Measurements from ENCODE around the gene SLC44A3.

The SLC44A3 gene

GRCh38 chr1:94894630-94895029, 74.5 kb downstream of the SLC44A3 start:
- peaks cover 19 to 60% of the 10 kb centered on the region in 2 experiments; a peak in 2 of 3 replicates for H3K36me3 ChIP-seq (ENCODE audit: control insufficient read depth in 2 of 2, insufficient read depth in 1 of 2, low read length in 2 of 2)
- TF ChIP-seq ZNF292 (tag by site-specific recombination; IDR thresholded peaks at IDR 0.05; ENCODE audit: borderline replicate concordance, low read depth) (no peak), ZBTB49 (tag by site-specific recombination; IDR thresholded peaks at IDR 0.05; ENCODE audit: low read depth) (no peak), OVOL3 (tag by site-specific recombination; IDR thresholded peaks at IDR 0.05) (no peak)
- TF ChIP-seq, protein P1, sequence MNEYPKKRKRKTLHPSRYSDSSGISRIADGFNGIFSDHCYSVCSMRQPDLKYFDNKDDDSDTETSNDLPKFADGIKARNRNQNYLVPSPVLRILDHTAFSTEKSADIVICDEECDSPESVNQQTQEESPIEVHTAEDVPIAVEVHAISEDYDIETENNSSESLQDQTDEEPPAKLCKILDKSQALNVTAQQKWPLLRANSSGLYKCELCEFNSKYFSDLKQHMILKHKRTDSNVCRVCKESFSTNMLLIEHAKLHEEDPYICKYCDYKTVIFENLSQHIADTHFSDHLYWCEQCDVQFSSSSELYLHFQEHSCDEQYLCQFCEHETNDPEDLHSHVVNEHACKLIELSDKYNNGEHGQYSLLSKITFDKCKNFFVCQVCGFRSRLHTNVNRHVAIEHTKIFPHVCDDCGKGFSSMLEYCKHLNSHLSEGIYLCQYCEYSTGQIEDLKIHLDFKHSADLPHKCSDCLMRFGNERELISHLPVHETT (tag by site-specific recombination; IDR thresholded peaks at IDR 0.05): no peak
- ChIA-PET POLR2A (no interaction called here), CTCF (interaction anchor here (0.7 to 1.2 kb wide), 2 partner anchors 40 to 147 kb away, joined by 3 read pairs; no protein-coding TSS in a partner anchor)
- H3K9me3 ChIP-seq (ENCODE audit: control insufficient read depth, insufficient read depth, low read depth, low read length): no peaks in the 10 kb centered on the region
- H3K4me3 ChIP-seq (ENCODE audit: low read depth, low read length): no peak overlapping the region
- no peak overlapping the region for H3K27ac ChIP-seq (ENCODE audit: extremely low read depth, low read depth, low read length)
- no peaks in the 10 kb centered on the region for H3K4me1 ChIP-seq (ENCODE audit: control insufficient read depth, insufficient read depth, low read length)

DNA sequence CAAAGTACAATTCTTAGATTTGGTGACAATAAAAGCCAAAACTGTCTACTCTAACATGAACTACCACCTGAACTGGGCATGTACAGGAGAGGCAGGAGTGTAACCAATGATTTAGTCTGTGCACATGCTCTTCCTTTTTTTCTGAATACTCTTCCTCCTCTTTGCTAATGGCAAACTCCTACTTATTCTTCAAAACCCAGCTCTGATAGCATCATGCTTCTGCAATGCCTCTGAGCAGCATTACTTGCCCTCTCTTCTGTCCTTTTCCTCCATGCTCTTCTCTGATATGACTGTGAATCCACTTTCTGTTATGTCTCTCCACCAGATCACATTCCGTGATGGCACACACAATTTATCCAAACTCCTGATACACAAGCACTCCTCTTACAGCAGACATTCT, 75.4 kb downstream of the SLC44A3 start:
- Histone ChIP-seq H3K27ac (ENCODE audit: extremely low read depth, low read depth, low read length) (no peak overlapping the region), H3K4me1 (ENCODE audit: control insufficient read depth, insufficient read depth, low read length) (no peaks in the 10 kb centered on the region), H3K36me3 (ENCODE audit: control insufficient read depth in 2 of 2, insufficient read depth in 1 of 2, low read length in 2 of 2) (peaks cover 21 to 67% of the 10 kb centered on the region in 2 experiments; a peak in 2 of 3 replicates), H3K4me3 (ENCODE audit: low read depth, low read length) (no peak overlapping the region), H3K9me3 (ENCODE audit: control insufficient read depth, insufficient read depth, low read depth, low read length) (no peaks in the 10 kb centered on the region)
- CTCF ChIA-PET: interaction anchor here (0.7 to 1.5 kb wide), 2 partner anchors 41 to 148 kb away, joined by 3 read pairs; no protein-coding TSS in a partner anchor
- POLR2A ChIA-PET: interaction anchor here (1.0 kb wide), 1 partner anchor 30 kb away, joined by 3 read pairs; no protein-coding TSS in a partner anchor
- TF ChIP-seq ZNF548 (tag by site-specific recombination; IDR thresholded peaks at IDR 0.05): no peak
- peak; percentile 79 for TF ChIP-seq ZFP3 (tag by site-specific recombination; IDR thresholded peaks at IDR 0.05; ENCODE audit: low read depth)

GRCh38 chr1:94898491-94899385, 78.6 kb downstream of the SLC44A3 start:
- POLR2A ChIA-PET: no interaction called here
- Histone ChIP-seq H3K9me3 (ENCODE audit: control insufficient read depth, insufficient read depth, low read depth, low read length) (no peaks in the 10 kb centered on the region), H3K36me3 (ENCODE audit: control insufficient read depth in 2 of 2, insufficient read depth in 1 of 2, low read length in 2 of 2) (peaks cover 32 to 68% of the 10 kb centered on the region in 2 experiments), H3K4me3 (ENCODE audit: low read depth, low read length) (no peak overlapping the region), H3K27ac (ENCODE audit: extremely low read depth, low read depth, low read length) (no peak overlapping the region), H3K4me1 (ENCODE audit: control insufficient read depth, insufficient read depth, low read length) (peaks cover 4% of the 10 kb centered on the region; the same call in 1 of the 2 replicates)
- CTCF ChIA-PET: interaction anchor here (0.7 to 1.6 kb wide), 4 partner anchors 44 to 144 kb away, joined by 3 to 6 read pairs (median 5); no protein-coding TSS in a partner anchor
- TF ChIP-seq ZNF211 (tag by site-specific recombination; IDR thresholded peaks at IDR 0.05; ENCODE audit: low read depth): no peak
- TF ChIP-seq YY2 (tag by site-specific recombination; IDR thresholded peaks at IDR 0.05): no peak
- no peak for TF ChIP-seq OSR2 (tag by site-specific recombination; IDR thresholded peaks at IDR 0.05)
- no peak for TF ChIP-seq ZEB2 (tag by site-specific recombination; IDR thresholded peaks at IDR 0.05)
- no peak for TF ChIP-seq ZNF169 (tag by site-specific recombination; IDR thresholded peaks at IDR 0.05)
- no peak for TF ChIP-seq ZNF548 (tag by site-specific recombination; IDR thresholded peaks at IDR 0.05)
- TF ChIP-seq ZNF112 (tag by site-specific recombination; IDR thresholded peaks at IDR 0.05): no peak
- TF ChIP-seq ZNF488 (tag by site-specific recombination; IDR thresholded peaks at IDR 0.05): no peak
- no peak for TF ChIP-seq ZNF843 (tag by site-specific recombination; IDR thresholded peaks at IDR 0.05)
- no peak for TF ChIP-seq ZNF621 (tag by site-specific recombination; IDR thresholded peaks at IDR 0.05)
- TF ChIP-seq ZNF600 (tag by site-specific recombination; IDR thresholded peaks at IDR 0.05): no peak
- TF ChIP-seq ZNF777 (tag by site-specific recombination; IDR thresholded peaks at IDR 0.05; ENCODE audit: borderline replicate concordance): no peak
